K562 (cell line): ENCODE data around the gene CRACR2B. TPM values are rescaled to one million over a fixed set of nuclear protein-coding genes. Genes with fewer than 3 reads are reported as not detected.

Source experiments
- ATAC-seq: fragments of 200-7000 bp; cut with Tn5 transposase; 3 replicates; pipeline ENCODE4 v1.9.1; 2020; ENCODE audit warnings: moderate library complexity
- BruUV-seq: library from RNA; stranded (reverse); fragments of 400-500 nt; replicated peaks from 2 replicates; lab custom pipeline; 2021; lab: Mats Ljungman, UMichigan
- CTCF ChIA-PET: fragments of 300-600 bp; formaldehyde crosslinking; extraction: SDS; loops from one replicate; lab custom pipeline; 2021; ENCODE audit warnings: low intra/inter-chr PET ratio; lab: Yijun Ruan, JAX
- POLR2A ChIA-PET: fragments of 300-600, 350-650 bp; sonication (Branson Sonifier 250); formaldehyde crosslinking; extraction: SDS; loops from one replicate; lab custom pipeline; 2021; ENCODE audit warnings: antibody characterized with exemption, inconsistent platforms; lab: Yijun Ruan, JAX
- DNase-seq, 4 experiments: peaks; one replicate each; pipeline versions ENCODE4 v3.0.0 to v3.0.0-alpha.2; 2011 to 2018; ENCODE audit warnings: low spot score in 3 of 4, mixed read lengths in 3 of 4; ENCODE audit errors: extremely low read depth in 1 of 4
- FAIRE-seq: peaks from 2 replicates; lab custom pipeline; 2011; peaks lifted over from hg19 to GRCh38; lab: Jason Lieb, UNC
- H2AFZ ChIP-seq: 2 replicates; pipeline ENCODE4 v1.6.0; 2011; ENCODE audit warnings: low read depth, low read length, control low read depth, inconsistent platforms
- H3K27ac ChIP-seq: fragments of 200-600 bp; 3 replicates; pipeline ENCODE4 v1.8.0; 2011; ENCODE audit warnings: low read depth, mild to moderate bottlenecking, control low read depth, inconsistent platforms, low read length, moderate library complexity, mixed read lengths; ENCODE audit errors: extremely low read depth
- H3K27me3 ChIP-seq, 2 experiments: fragments of 300-600 bp in 1 of 2; 2 replicates in 1 of 2; 3 replicates in 1 of 2; pipeline versions ENCODE4 v1.6.0 to v1.8.0; 2011; ENCODE audit warnings: inconsistent platforms in 2 of 2, low read length in 2 of 2, mild to moderate bottlenecking in 1 of 2, mixed read lengths in 1 of 2, moderate library complexity in 1 of 2; ENCODE audit not compliant: control insufficient read depth in 2 of 2, insufficient read depth in 2 of 2
- H3K36me3 ChIP-seq: fragments of 300-600 bp; 3 replicates; pipeline ENCODE4 v1.8.0; 2011; ENCODE audit warnings: mild to moderate bottlenecking, low read length, inconsistent platforms; ENCODE audit not compliant: control insufficient read depth, insufficient read depth
- H3K4me1 ChIP-seq, 2 experiments: fragments of 200-600 bp in 1 of 2; replicated peaks in 1 of 2; 2 replicates in 1 of 2; 3 replicates in 1 of 2; pipeline versions ENCODE4 v1.5.1 to v1.8.0; 2011; ENCODE audit warnings: inconsistent platforms in 2 of 2, low read length in 2 of 2, mild to moderate bottlenecking in 1 of 2, mixed read lengths in 1 of 2, moderate library complexity in 1 of 2; ENCODE audit not compliant: control insufficient read depth in 2 of 2, insufficient read depth in 2 of 2
- H3K4me2 ChIP-seq: 2 replicates; pipeline ENCODE4 v1.6.1; 2011; ENCODE audit warnings: low read length, control low read depth, inconsistent platforms, mixed read lengths; ENCODE audit not compliant: insufficient read depth
- H3K4me3 ChIP-seq: fragments of 200-600 bp; sonication (generic), shearing (Covaris generic); 2 replicates; pipeline ENCODE4 v1.5.1; 2016; ENCODE audit warnings: control low read depth, inconsistent platforms
- H3K79me2 ChIP-seq: fragments of 200-600 bp; 3 replicates; pipeline ENCODE4 v1.8.0; 2011; ENCODE audit warnings: low read length, inconsistent platforms; ENCODE audit not compliant: control insufficient read depth, insufficient read depth
- H3K9ac ChIP-seq, 2 experiments: 2 replicates each; pipeline versions ENCODE4 v1.6.0 to v1.6.1; 2011; ENCODE audit warnings: low read depth in 2 of 2, low read length in 2 of 2, control low read depth in 1 of 2, inconsistent platforms in 1 of 2, mild to moderate bottlenecking in 1 of 2, mixed read lengths in 1 of 2; ENCODE audit not compliant: insufficient read depth in 1 of 2
- H3K9me1 ChIP-seq: one replicate; pipeline ENCODE4 v1.6.0; 2011; ENCODE audit warnings: inconsistent platforms, mild to moderate bottlenecking, low read length, moderate library complexity; ENCODE audit not compliant: control insufficient read depth, insufficient read depth
- H3K9me3 ChIP-seq: replicated peaks from 2 replicates; pipeline ENCODE4 v1.5.1; 2011; ENCODE audit warnings: low read depth, low read length, inconsistent platforms; ENCODE audit not compliant: control insufficient read depth, insufficient read depth
- H4K20me1 ChIP-seq: replicated peaks from 2 replicates; pipeline ENCODE4 v1.6.1; 2011; ENCODE audit warnings: low read length, inconsistent platforms, mixed read lengths; ENCODE audit not compliant: control insufficient read depth, insufficient read depth
- RBM22 ChIP-seq: fragments of 200-400 bp; formaldehyde crosslinking; IDR thresholded peaks from 2 replicates; pipeline ENCODE4 v1.6.1; 2018; ENCODE audit warnings: low read length, low read depth; ENCODE audit not compliant: poor library complexity, severe bottlenecking
- WGBS: fragments of 100-300 bp; shearing (Covaris generic); methylation state at CpG from one replicate; pipeline ENCODE4 v1.1.6; 2016; ENCODE audit warnings: low coverage, mixed read lengths; ENCODE audit not compliant: insufficient coverage; ENCODE audit errors: missing lambda C conversion rate; 5-methylcytosine and 5-hydroxymethylcytosine counted together
- in situ Hi-C: fragments of 300-500 bp; cut with MboI; formaldehyde crosslinking; loops from 4 replicates; pipeline ENCODE4 v1.15.0; 2018; ENCODE audit warnings: inconsistent platforms, mixed read lengths
- intact Hi-C: fragments of 100-400 bp; cut with micrococcal nuclease; formaldehyde crosslinking; loops from 2 replicates; pipeline ENCODE4 v1.14.2; 2022
- polyA plus RNA-seq, 8 experiments: library from polyadenylated mRNA; depleted of rRNA in 4 of 8; stranded (reverse) in 5 of 8; unstranded in 3 of 8; fragments of >200 nt; fragmentation: Nextera tagmentation in 2 of 8; fragmentation: Illumina TruSeq in 1 of 8; extraction: Ambion mirVana in 2 of 8; extraction: Trizol in 1 of 8; gene quantifications; 2 replicates each; pipeline versions ENCODE4 v1.2.1 to v1.2.3, GENCODE V29; 2011 to 2014; ENCODE audit warnings: inconsistent platforms in 1 of 8, missing spikeins in 1 of 8
- total RNA-seq, 7 experiments: library from RNA; depleted of rRNA in 6 of 7; stranded (reverse); fragments of >200 nt in 6 of 7; fragmentation: Illumina TruSeq in 2 of 7; extraction: Trizol in 2 of 7; gene quantifications; 2 replicates each; pipeline versions ENCODE4 v1.2.1 to v1.2.3, GENCODE V29; 2011 to 2021; ENCODE audit warnings: low replicate concordance in 1 of 7
- TF ChIP-seq, protein P1 (sequence below), 3 experiments: fragments of 200-800 bp in 1 of 3; sonication (Bioruptor generic) in 1 of 3; sonication (generic) in 1 of 3; formaldehyde crosslinking in 1 of 3; IDR thresholded peaks; 2 replicates each; pipeline versions ENCODE4 v1.6.1 to v1.8.0; 2016 to 2022; ENCODE audit warnings: mild to moderate bottlenecking in 2 of 3, missing compliant biosample characterization in 2 of 3, missing genetic modification characterization in 2 of 3, missing genetic modification reagents in 1 of 3

Gene CRACR2B
- total and polyA plus RNA-seq, 9 of the 15 experiments (the other 6 are each of a cell fraction or from before 2014, with no cell fraction given): 0.10 to 51.0 (median 6.0) TPM

DNA sequence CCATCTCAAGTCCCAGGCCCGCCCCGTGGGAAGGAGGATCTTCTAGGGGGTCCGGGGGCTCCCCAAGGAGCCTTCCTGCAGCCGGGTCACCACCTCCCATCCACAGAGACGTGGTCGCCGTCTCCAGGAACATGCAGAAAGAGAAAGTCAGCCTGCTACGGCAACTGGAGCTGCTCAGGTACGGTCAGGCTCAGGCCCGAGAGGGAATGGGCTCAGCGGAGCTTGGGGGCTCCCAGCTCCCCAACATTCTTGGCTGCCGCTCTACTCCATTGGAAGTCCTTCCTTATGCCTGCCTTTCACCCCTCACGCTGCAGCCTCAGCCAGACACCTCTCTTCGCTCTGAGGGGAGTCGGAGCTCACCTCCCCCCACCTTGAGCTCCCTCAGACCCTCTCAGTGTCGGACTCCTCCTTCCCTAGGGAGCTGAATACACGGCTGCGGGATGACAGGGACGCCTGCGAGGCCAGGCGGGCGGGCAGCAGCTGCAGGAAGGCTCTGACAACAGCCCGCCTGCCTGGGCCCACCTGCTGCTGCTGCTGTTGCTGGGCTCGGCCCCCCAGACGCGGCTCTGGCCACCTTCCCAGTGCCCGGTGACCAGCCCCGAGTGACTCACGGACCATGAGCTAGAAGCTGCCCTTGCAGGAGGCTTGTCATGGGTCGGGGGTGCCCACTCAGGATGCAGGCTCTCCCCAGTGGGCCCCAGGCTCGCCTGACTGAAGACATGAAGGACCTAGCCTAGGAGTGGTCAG is 3.6 kb downstream of the CRACR2B start:
- ATAC-seq: no peak
- POLR2A ChIA-PET: interaction anchor here (0.6 to 2.3 kb wide), 9 partner anchors 8 to 197 kb away, joined by 3 to 11 read pairs (median 4); partner anchors contain the start of gene PNPLA2
- Histone ChIP-seq H3K27ac (no peak overlapping the region), H3K9ac (peak overlapping the region in 1 of 2 experiments; percentile 96; a peak in 2 of 4 replicates), H3K4me2 (no peak overlapping the region), H3K4me1 (peaks cover 24 to 91% of the 10 kb centered on the region in 2 experiments), H3K4me3 (no peak overlapping the region), H3K27me3 (no peaks in the 10 kb centered on the region), H3K79me2 (peaks cover 41% of the 10 kb centered on the region), H3K36me3 (peaks cover 20% of the 10 kb centered on the region; the same call in 1 of the 3 replicates), H4K20me1 (peaks cover 7% of the 10 kb centered on the region), H3K9me3 (no peaks in the 10 kb centered on the region), H2AFZ (no peak overlapping the region), H3K9me1 (peaks cover 5% of the 10 kb centered on the region)
- CTCF ChIA-PET: no interaction called here
- in situ Hi-C loops: no loop called here
- intact Hi-C loops: no loop called here
- no peak for DNase-seq
- FAIRE-seq: no peak
- TF ChIP-seq, protein P1, sequence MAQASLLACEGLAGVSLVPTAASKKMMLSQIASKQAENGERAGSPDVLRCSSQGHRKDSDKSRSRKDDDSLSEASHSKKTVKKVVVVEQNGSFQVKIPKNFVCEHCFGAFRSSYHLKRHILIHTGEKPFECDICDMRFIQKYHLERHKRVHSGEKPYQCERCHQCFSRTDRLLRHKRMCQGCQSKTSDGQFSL (CRISPR knock-in tag; IDR thresholded peaks at IDR 0.05): 0 out of 2 replicates have a peak, but pooled peaks have one; percentile 20
- TF ChIP-seq, protein P1 (tag; IDR thresholded peaks at IDR 0.05): no peak
- TF ChIP-seq RBM22: no peak
- 84% methylated on average over 17 of the region's 31 CpGs for WGBS
- no TSS peak for BruUV-seq
